ENCODE measurements around the gene CRYBG2. TPM values are rescaled to one million over a fixed set of nuclear protein-coding genes. Genes with fewer than 3 reads are reported as not detected.

The CRYBG2 gene
- total and polyA plus RNA-seq, 2 of the 13 experiments (the other 11 are each of a cell fraction or from before 2014, with no cell fraction given) = 1.3 to 2.9 TPM

DNA sequence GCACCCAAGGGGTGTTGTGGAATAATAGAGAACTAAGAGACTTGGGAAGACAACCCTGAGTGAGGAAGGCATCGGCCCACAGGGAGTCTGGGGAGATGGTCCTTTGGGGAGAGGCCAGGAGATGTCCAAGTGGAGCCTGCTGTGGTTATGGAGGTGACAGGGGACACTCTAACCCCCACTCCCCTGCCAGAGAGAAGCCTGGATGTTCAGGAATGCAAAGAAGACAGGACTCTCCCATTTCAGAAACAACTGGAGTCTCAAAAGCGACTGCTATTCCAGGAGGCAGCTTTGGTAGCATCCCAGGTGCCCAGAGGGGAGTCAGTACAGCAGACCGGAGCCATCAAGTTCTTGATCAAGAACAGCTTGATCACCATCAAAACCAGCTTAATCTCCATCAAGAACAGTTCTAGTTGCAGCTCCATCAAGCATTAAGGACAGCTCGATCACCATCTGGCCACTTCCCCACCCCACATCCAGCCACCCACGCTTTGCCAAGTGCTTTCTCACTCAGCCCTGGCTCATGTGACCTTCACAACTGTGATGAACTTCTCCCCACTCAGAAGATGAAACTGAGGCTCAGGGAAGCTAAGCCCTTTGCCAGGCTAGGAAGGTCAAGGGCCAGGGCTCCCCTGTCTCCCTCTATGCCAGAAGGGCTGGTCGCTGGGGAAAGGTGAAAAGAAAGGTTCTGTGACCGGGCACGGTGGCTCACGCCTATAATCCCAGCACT is 35.4 kb downstream of the CRYBG2 start:
- H2AFZ ChIP-seq (ENCODE audit: low read length) = no peak overlapping the region
- no peaks in the 10 kb centered on the region for H3K79me2 ChIP-seq (ENCODE audit: insufficient read depth, low read length)
- no peaks in the 10 kb centered on the region for H3K36me3 ChIP-seq (replicated peaks in 1 of 2; ENCODE audit: control insufficient read depth in 1 of 2, insufficient read depth in 2 of 2, low read length in 2 of 2)
- 73% methylated on average over 8 of the region's 9 CpGs for WGBS (ENCODE audit: low lambda C conversion rate)
- FAIRE-seq (no peak), ATAC-seq (no peak), DNase-seq (ENCODE audit: low spot score) (no peak)
- H3K27ac ChIP-seq (ENCODE audit: extremely low read length, insufficient read depth, low read length) = no peak overlapping the region
- TF ChIP-seq ZNF713 (CRISPR knock-in tag; IDR thresholded peaks at IDR 0.05) (no peak), SNAPC2 (CRISPR knock-in tag; IDR thresholded peaks at IDR 0.05) (no peak)
- CTCF ChIA-PET (ENCODE audit: low intra/inter-chr PET ratio, low total read pairs) = no interaction called here
- BruUV-seq (replicated peaks) = no TSS peak
- no peaks in the 10 kb centered on the region for H3K27me3 ChIP-seq (ENCODE audit: control insufficient read depth in 1 of 2, insufficient read depth in 2 of 2, low read length in 2 of 2)
- POLR2A ChIA-PET = no interaction called here
- no peaks in the 10 kb centered on the region for H3K9me3 ChIP-seq (ENCODE audit: low read length)
- peaks cover 15% of the 10 kb centered on the region; the same call in 1 of the 2 replicates for H3K4me1 ChIP-seq (ENCODE audit: insufficient read depth, low read length)
- no peak overlapping the region for H3K4me3 ChIP-seq (replicated peaks in 1 of 3; ENCODE audit: insufficient read depth in 1 of 3, low read depth in 2 of 3, low read length in 3 of 3)
- H4K20me1 ChIP-seq (ENCODE audit: insufficient read depth, low read length) = no peaks in the 10 kb centered on the region
- intact Hi-C loops (cut with micrococcal nuclease; ENCODE audit: unreplicated experiment) = no loop called here
- in situ Hi-C loops (cut with HindIII; ENCODE audit: extremely low pct_ligation_motif_present, low pct_unique_long_range_greater_than_20kb) = no loop called here
- no peak overlapping the region for H3K9ac ChIP-seq (ENCODE audit: insufficient read depth, low read depth, low read length)
- H3K4me2 ChIP-seq (ENCODE audit: low read depth, low read length) = no peak overlapping the region

GRCh38 chr1:26317612-26318337 is 36.2 kb downstream of the CRYBG2 start, which contains the start of gene CD52:
Gene CD52, plus strand, starts transcription at chr1:26317958. Its CDS starts 60 bp downstream, at chr1:26318018.
- H3K27ac ChIP-seq (ENCODE audit: extremely low read length, insufficient read depth, low read length) = no peak within 1 kb of the TSS
- ATAC-seq (no peak), FAIRE-seq (no peak), DNase-seq (ENCODE audit: low spot score) (no peak)
- H3K4me2 ChIP-seq (ENCODE audit: low read depth, low read length) = no peak within 1 kb of the TSS
- no TSS peak for BruUV-seq (replicated peaks)
- in situ Hi-C loops (cut with HindIII; ENCODE audit: extremely low pct_ligation_motif_present, low pct_unique_long_range_greater_than_20kb) (no loop called here), intact Hi-C loops (cut with micrococcal nuclease; ENCODE audit: unreplicated experiment) (no loop called here)
- H3K9ac ChIP-seq (ENCODE audit: insufficient read depth, low read depth, low read length) = no peak within 1 kb of the TSS
- peaks cover 15% of the 10 kb centered on the region; the same call in 1 of the 2 replicates for H3K4me1 ChIP-seq (ENCODE audit: insufficient read depth, low read length)
- no peaks in the 10 kb centered on the region for H3K27me3 ChIP-seq (ENCODE audit: control insufficient read depth in 1 of 2, insufficient read depth in 2 of 2, low read length in 2 of 2)
- no peaks in the 10 kb centered on the region for H3K79me2 ChIP-seq (ENCODE audit: insufficient read depth, low read length)
- no peak within 1 kb of the TSS for H3K4me3 ChIP-seq (replicated peaks in 1 of 3; ENCODE audit: insufficient read depth in 1 of 3, low read depth in 2 of 3, low read length in 3 of 3)
- H3K9me3 ChIP-seq (ENCODE audit: low read length) = no peaks in the 10 kb centered on the region
- H2AFZ ChIP-seq (ENCODE audit: low read length) = no peak within 1 kb of the TSS
- POLR2A ChIA-PET = no interaction called here
- H4K20me1 ChIP-seq (ENCODE audit: insufficient read depth, low read length) = no peaks in the 10 kb centered on the region
- WGBS (ENCODE audit: low lambda C conversion rate) = 60% methylated on average over 10 of the region's 12 CpGs
- H3K36me3 ChIP-seq (replicated peaks in 1 of 2; ENCODE audit: control insufficient read depth in 1 of 2, insufficient read depth in 2 of 2, low read length in 2 of 2) = no peaks in the 10 kb centered on the region
- CTCF ChIA-PET (ENCODE audit: low intra/inter-chr PET ratio, low total read pairs) = no interaction called here
- TF ChIP-seq ZNF761 (CRISPR knock-in tag; conservative IDR thresholded peaks at IDR 0.05) (no peak), RAD21 (CRISPR knock-in tag; IDR thresholded peaks at IDR 0.05) (no peak), MLX (CRISPR knock-in tag; IDR thresholded peaks at IDR 0.05) (no peak), ZNF34 (CRISPR knock-in tag; IDR thresholded peaks at IDR 0.05; ENCODE audit: borderline replicate concordance) (no peak), ZBTB7B (CRISPR knock-in tag; IDR thresholded peaks at IDR 0.05) (no peak), SMARCE1 (IDR thresholded peaks at IDR 0.05; ENCODE audit: borderline replicate concordance) (no peak), PLSCR1 (CRISPR knock-in tag; IDR thresholded peaks at IDR 0.05; ENCODE audit: borderline replicate concordance) (no peak)
